Dedifferentiated amniotic fluid mesenchymal stem cell (primary cell): ENCODE measurements around the gene ALOX15.
"Not testable (repeated sequence)": the region's sequence is repeated elsewhere in the genome, so short reads cannot be mapped to it uniquely, and the experiment has no call there.

Experiments
- DNase-seq: peaks from one replicate; pipeline ENCODE4 v3.0.0-alpha.2; 2016; ENCODE audit errors: extremely low spot score

The ALOX15 gene

GRCh38 chr17:4655933-4656332 lies 14.5 kb upstream of the ALOX15 start:
- DNase-seq = not testable (repeated sequence)

GRCh38 chr17:4652997-4653396 lies 11.5 kb upstream of the ALOX15 start:
- no peak for DNase-seq

- no peak for DNase-seq
Observed at GRCh38 chr17:4648741-4649140, 7.3 kb upstream of the ALOX15 start.

GRCh38 chr17:4645642-4646041 lies 4.2 kb upstream of the ALOX15 start:
- DNase-seq = no peak

GRCh38 chr17:4643676-4644075 lies 2.2 kb upstream of the ALOX15 start:
- DNase-seq = no peak

- DNase-seq = no peak
Observed at GRCh38 chr17:4642286-4642685, 808 bp upstream of the ALOX15 start.

GRCh38 chr17:4640569-4641188 lies 799 bp downstream of the ALOX15 start:
- not testable (repeated sequence) for DNase-seq

- DNase-seq = not testable (repeated sequence)
Observed at GRCh38 chr17:4639301-4640059, 2.0 kb downstream of the ALOX15 start.

GRCh38 chr17:4638766-4639165 lies 2.7 kb downstream of the ALOX15 start:
- DNase-seq = not testable (repeated sequence)

GRCh38 chr17:4636474-4637100 lies 4.9 kb downstream of the ALOX15 start:
- no peak for DNase-seq

- no peak for DNase-seq
Observed at GRCh38 chr17:4635823-4636375, 5.6 kb downstream of the ALOX15 start.

GRCh38 chr17:4634976-4635375 lies 6.5 kb downstream of the ALOX15 start:
- DNase-seq = no peak

- no peak for DNase-seq
Observed at GRCh38 chr17:4633643-4634042, 7.8 kb downstream of the ALOX15 start.

GRCh38 chr17:4632581-4632920 lies 8.9 kb downstream of the ALOX15 start:
- no peak for DNase-seq

GRCh38 chr17:4631836-4632580 lies 9.5 kb downstream of the ALOX15 start:
- DNase-seq = no peak

GRCh38 chr17:4631431-4631830 lies 10.0 kb downstream of the ALOX15 start:
- no peak for DNase-seq

GRCh38 chr17:4626734-4627256 lies 14.7 kb downstream of the ALOX15 start:
- no peak for DNase-seq

- no peak for DNase-seq
Observed at GRCh38 chr17:4625181-4625617, 16.3 kb downstream of the ALOX15 start.

- DNase-seq = not testable (repeated sequence)
Observed at GRCh38 chr17:4624451-4624911, 17.0 kb downstream of the ALOX15 start.

- no peak for DNase-seq
Observed at GRCh38 chr17:4623249-4623648, 18.2 kb downstream of the ALOX15 start.

- DNase-seq = no peak
Observed at GRCh38 chr17:4622375-4622774, 19.1 kb downstream of the ALOX15 start.
